ENCODE measurements around the gene P2RY10.

- TF ChIP-seq CTCF (conservative IDR thresholded peaks at IDR 0.05; ENCODE audit: low read depth, low read length) (no peak), EZH2 (IDR thresholded peaks at IDR 0.05; ENCODE audit: low read length, unreplicated experiment) (no peak)
Observed at GRCh38 chrX:78931814-78932213, 13.4 kb upstream of the P2RY10 start.
